A673 (cell line): ENCODE results near the gene SMIM31. TPM values are rescaled to one million over a fixed set of nuclear protein-coding genes. Genes with fewer than 3 reads are reported as not detected.

Source experiments
- BruUV-seq: library from RNA; stranded (reverse); fragments of 400-500 nt; replicated peaks from 2 replicates; lab custom pipeline; 2021; lab: Mats Ljungman, UMichigan
- CTCF ChIA-PET: fragments of 300-600 bp; sonication (Branson Sonifier 250); formaldehyde crosslinking; loops from one replicate; lab custom pipeline; 2022; ENCODE audit warnings: antibody characterized with exemption; lab: Charles Lee
- POLR2A ChIA-PET: fragments of 300-600 bp; sonication (Branson Sonifier 250); formaldehyde crosslinking; loops from one replicate; lab custom pipeline; 2022; ENCODE audit warnings: antibody characterized with exemption; ENCODE audit not compliant: low non-redundant PET; lab: Charles Lee
- DNase-seq: peaks from one replicate; pipeline ENCODE4 v3.0.0-alpha.2; 2015; ENCODE audit warnings: low spot score
- H3K27ac ChIP-seq: fragments of 200-600 bp; sonication (generic); 2 replicates; pipeline ENCODE4 v1.5.1; 2016; ENCODE audit warnings: mixed run types, low read depth, mild to moderate bottlenecking, mixed read lengths, antibody characterized with exemption, low read length; ENCODE audit not compliant: poor library complexity, severe bottlenecking
- H3K27me3 ChIP-seq: fragments of 200-600 bp; sonication (generic); replicated peaks from 2 replicates; pipeline ENCODE4 v1.6.1; 2017; ENCODE audit warnings: mixed run types, low read depth, mild to moderate bottlenecking, mixed read lengths, antibody characterized with exemption, low read length; ENCODE audit not compliant: insufficient read depth, poor library complexity
- H3K36me3 ChIP-seq: fragments of 200-600 bp; sonication (generic); 2 replicates; pipeline ENCODE4 v1.6.1; 2016; ENCODE audit warnings: mixed run types, mild to moderate bottlenecking, mixed read lengths, antibody characterized with exemption, low read length; ENCODE audit not compliant: insufficient read depth, poor library complexity, severe bottlenecking
- H3K4me1 ChIP-seq: fragments of 200-600 bp; sonication (generic); 2 replicates; pipeline ENCODE4 v1.6.1; 2017; ENCODE audit warnings: mixed run types, mild to moderate bottlenecking, mixed read lengths, antibody characterized with exemption, low read length; ENCODE audit not compliant: insufficient read depth, poor library complexity, severe bottlenecking
- H3K4me3 ChIP-seq: fragments of 200-600 bp; sonication (generic); 2 replicates; pipeline ENCODE4 v1.5.1; 2016; ENCODE audit warnings: low read depth, mixed run types, mild to moderate bottlenecking, mixed read lengths, low read length; ENCODE audit not compliant: poor library complexity, severe bottlenecking
- H3K9me3 ChIP-seq: fragments of 200-600 bp; sonication (generic); 2 replicates; pipeline ENCODE4 v1.6.1; 2016; ENCODE audit warnings: mixed run types, low read depth, mild to moderate bottlenecking, mixed read lengths, antibody characterized with exemption, low read length; ENCODE audit not compliant: poor library complexity, severe bottlenecking
- EZH2 ChIP-seq: fragments of 200-600 bp; sonication (generic); IDR thresholded peaks from 2 replicates; pipeline ENCODE4 v1.6.1; 2017; ENCODE audit warnings: borderline replicate concordance, low read depth, mild to moderate bottlenecking, mixed read lengths, antibody characterized with exemption, low read length; ENCODE audit not compliant: poor library complexity, severe bottlenecking
- intact Hi-C: fragments of 100-400 bp; cut with micrococcal nuclease; formaldehyde crosslinking; loops from one replicate; pipeline ENCODE4 v1.10.0; 2022; ENCODE audit not compliant: unreplicated experiment
- total RNA-seq: library from RNA; stranded (reverse); gene quantifications from 2 replicates; pipeline ENCODE4 v1.2.3, GENCODE V29; 2021
- TF ChIP-seq, protein P1 (sequence below): fragments of 300-800, 200-600 bp; sonication (generic); conservative IDR thresholded peaks from 2 replicates; pipeline ENCODE4 v1.5.1; 2017; ENCODE audit warnings: low read depth, mild to moderate bottlenecking, antibody characterized with exemption, low read length, moderate library complexity, mixed read lengths

The SMIM31 gene
- total RNA-seq, 1 experiment from 2014 or later = not detected

DNA sequence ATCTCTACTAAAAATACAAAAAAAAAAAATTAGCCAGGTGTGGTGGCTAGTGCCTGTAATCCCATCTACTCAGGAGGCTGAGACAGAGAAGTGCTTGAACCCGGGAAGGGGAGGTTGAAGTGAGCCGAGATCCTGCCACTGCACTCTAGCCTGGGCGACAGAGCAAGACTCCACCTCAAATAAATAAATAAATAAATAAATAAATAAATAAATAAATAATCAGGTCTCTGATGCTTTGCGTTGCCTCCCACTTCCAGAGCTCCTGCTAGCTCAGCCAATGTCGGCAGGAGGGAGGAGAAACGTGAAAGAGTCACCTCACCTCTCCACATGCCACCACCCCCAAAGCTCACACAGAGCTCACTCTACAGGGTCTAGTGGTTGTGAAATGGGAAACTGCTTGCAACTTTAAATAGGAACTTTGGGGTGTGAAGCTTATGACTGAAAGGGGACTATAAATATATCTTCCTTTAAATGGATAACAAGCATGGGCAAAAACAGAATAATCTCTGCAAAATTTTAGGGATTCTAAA is 7.9 kb downstream of the SMIM31 start:
- intact Hi-C loops = no loop called here
- Histone ChIP-seq H3K27ac (no peak overlapping the region), H3K27me3 (no peaks in the 10 kb centered on the region), H3K4me3 (no peak overlapping the region), H3K36me3 (no peaks in the 10 kb centered on the region), H3K4me1 (no peaks in the 10 kb centered on the region), H3K9me3 (no peaks in the 10 kb centered on the region)
- ChIA-PET POLR2A (no interaction called here), CTCF (no interaction called here)
- TF ChIP-seq EZH2 = no peak
- DNase-seq = no peak
- BruUV-seq = no TSS peak

DNA sequence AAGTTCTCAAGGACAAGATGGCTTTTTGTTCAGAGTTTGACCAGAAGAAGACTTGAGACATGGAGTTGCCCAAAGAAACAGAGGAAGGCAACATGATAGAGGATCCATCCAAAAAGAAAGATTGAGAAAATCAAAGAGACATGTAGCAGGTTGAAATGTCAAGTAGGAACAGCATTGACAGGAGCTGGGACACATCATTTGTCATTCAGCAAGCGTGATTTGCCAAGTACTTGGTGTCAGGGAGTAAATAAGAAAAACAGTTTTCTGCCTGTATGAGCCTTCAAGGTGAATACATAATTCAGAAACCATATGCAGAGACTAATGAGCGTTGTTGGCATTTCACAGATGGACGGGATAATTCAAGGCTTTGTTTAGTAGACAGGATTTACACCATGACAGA is 11.2 kb downstream of the SMIM31 start:
- Histone ChIP-seq H3K4me3 (no peak overlapping the region), H3K27me3 (no peaks in the 10 kb centered on the region), H3K36me3 (no peaks in the 10 kb centered on the region), H3K27ac (no peak overlapping the region), H3K9me3 (no peaks in the 10 kb centered on the region), H3K4me1 (peaks cover under 1% of the 10 kb centered on the region)
- intact Hi-C loops = loop anchor here (5.0 kb wide), 1 partner anchor 332 kb away; no protein-coding TSS in a partner anchor
- no TSS peak for BruUV-seq
- TF ChIP-seq, protein P1, sequence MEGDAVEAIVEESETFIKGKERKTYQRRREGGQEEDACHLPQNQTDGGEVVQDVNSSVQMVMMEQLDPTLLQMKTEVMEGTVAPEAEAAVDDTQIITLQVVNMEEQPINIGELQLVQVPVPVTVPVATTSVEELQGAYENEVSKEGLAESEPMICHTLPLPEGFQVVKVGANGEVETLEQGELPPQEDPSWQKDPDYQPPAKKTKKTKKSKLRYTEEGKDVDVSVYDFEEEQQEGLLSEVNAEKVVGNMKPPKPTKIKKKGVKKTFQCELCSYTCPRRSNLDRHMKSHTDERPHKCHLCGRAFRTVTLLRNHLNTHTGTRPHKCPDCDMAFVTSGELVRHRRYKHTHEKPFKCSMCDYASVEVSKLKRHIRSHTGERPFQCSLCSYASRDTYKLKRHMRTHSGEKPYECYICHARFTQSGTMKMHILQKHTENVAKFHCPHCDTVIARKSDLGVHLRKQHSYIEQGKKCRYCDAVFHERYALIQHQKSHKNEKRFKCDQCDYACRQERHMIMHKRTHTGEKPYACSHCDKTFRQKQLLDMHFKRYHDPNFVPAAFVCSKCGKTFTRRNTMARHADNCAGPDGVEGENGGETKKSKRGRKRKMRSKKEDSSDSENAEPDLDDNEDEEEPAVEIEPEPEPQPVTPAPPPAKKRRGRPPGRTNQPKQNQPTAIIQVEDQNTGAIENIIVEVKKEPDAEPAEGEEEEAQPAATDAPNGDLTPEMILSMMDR = no peak
- no peak for TF ChIP-seq EZH2
- ChIA-PET POLR2A (no interaction called here), CTCF (no interaction called here)
- DNase-seq = no peak

DNA sequence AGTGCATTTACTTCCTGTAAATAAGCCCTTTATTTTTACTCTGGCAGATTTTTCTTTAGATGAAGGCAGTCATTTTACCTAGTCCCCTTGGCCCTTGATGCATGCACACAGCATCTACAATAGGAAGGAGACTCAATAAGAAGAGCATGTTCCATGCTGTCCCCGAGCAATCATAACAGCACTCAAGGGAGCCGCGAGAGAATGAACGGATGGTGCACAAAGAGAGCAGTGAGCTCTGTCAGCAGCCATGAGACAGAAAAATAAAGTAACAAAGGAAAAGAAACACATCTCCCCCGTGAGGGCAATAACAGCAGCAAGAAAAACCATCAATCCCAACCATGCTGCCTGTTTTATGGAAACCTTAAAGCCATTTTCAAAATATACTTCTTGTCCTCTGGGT is 11.9 kb downstream of the SMIM31 start:
- no peak overlapping the region for H3K4me3 ChIP-seq
- no peaks in the 10 kb centered on the region for H3K9me3 ChIP-seq
- no peak for TF ChIP-seq EZH2
- POLR2A ChIA-PET = no interaction called here
- intact Hi-C loops = loop anchor here (5.0 kb wide), 1 partner anchor 331 kb away; no protein-coding TSS in a partner anchor
- CTCF ChIA-PET = interaction anchor here (0.7 kb wide), 1 partner anchor 347 kb away, joined by 5 read pairs; the partner anchor contains the start of gene TMEM192
- no peaks in the 10 kb centered on the region for H3K36me3 ChIP-seq
- H3K27ac ChIP-seq = no peak overlapping the region
- BruUV-seq = no TSS peak
- no peak for DNase-seq
- peaks cover 8% of the 10 kb centered on the region for H3K4me1 ChIP-seq
- H3K27me3 ChIP-seq = no peaks in the 10 kb centered on the region

DNA sequence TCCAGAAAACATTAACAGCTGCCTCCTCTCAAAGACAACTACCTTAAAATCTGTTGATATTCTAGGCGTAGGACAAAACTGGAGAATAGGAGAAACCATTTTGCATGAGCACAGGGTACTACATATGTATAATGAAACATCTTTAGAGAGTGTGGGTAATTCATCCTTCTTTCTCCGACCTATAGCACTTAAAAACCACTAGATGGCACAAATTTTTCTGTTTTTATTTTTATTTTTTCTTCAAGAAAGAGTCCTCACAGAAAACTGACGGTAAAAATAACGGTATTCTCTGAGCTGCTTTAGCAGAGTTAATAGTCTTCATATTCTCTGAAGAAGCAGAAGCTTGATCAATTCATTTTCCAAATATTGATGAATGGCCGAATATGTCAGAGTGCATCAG is 14.6 kb downstream of the SMIM31 start:
- Histone ChIP-seq H3K4me3 (no peak overlapping the region), H3K4me1 (peaks cover 18% of the 10 kb centered on the region), H3K27ac (no peak overlapping the region), H3K27me3 (no peaks in the 10 kb centered on the region), H3K36me3 (no peaks in the 10 kb centered on the region), H3K9me3 (no peaks in the 10 kb centered on the region)
- intact Hi-C loops = loop anchor here (5.0 kb wide), 1 partner anchor 329 kb away; no protein-coding TSS in a partner anchor
- TF ChIP-seq EZH2 = no peak
- TF ChIP-seq, protein P1 = peak; percentile 65
- BruUV-seq = no TSS peak
- ChIA-PET CTCF (interaction anchor here (0.6 to 1.9 kb wide), 5 partner anchors 167 to 1218 kb away, joined by 3 to 8 read pairs (median 4); no protein-coding TSS in a partner anchor), POLR2A (no interaction called here)
- DNase-seq = peak; percentile 60
